Measurements from ENCODE around the gene ELOB. TPM values are rescaled to one million over a fixed set of nuclear protein-coding genes. Genes with fewer than 3 reads are reported as not detected.

ELOB gene
- total RNA-seq, 4 donors from 2014 or later, result 216 to 970 (median 375) TPM

- no peaks in the 10 kb centered on the region for H3K9me3 ChIP-seq
- peaks cover 0 to 3% (median 0%) of the 10 kb centered on the region in 3 donors for H3K27me3 ChIP-seq
- no peaks in the 10 kb centered on the region for H3K4me1 ChIP-seq
- no peak for TF ChIP-seq POLR2A (IDR thresholded peaks at IDR 0.05)
- TF ChIP-seq CTCF (IDR thresholded peaks at IDR 0.05 in 4 of 5, conservative IDR thresholded peaks at IDR 0.05 in 1 of 5), result no peak
- H3K27ac ChIP-seq, result no peak overlapping the region
- intact Hi-C loops (cut with DNase I; ENCODE audit: low total_unique reads) (loop anchor here (10.0 kb wide), 1 partner anchor 1988 kb away; no protein-coding TSS in a partner anchor), in situ Hi-C loops (cut with MboI; ENCODE audit: low sequenced_read_pairs in 4 of 4) (no loop called here)
- DNase-seq (no peak), ATAC-seq (no peak)
- no peak overlapping the region for H3K4me3 ChIP-seq
- no peaks in the 10 kb centered on the region for H3K36me3 ChIP-seq
Observed at GRCh38 chr16:2737238-2737605, 39.9 kb downstream of the ELOB start.

- Histone ChIP-seq H3K4me1 (no peaks in the 10 kb centered on the region), H3K27me3 (peaks cover 0 to 3% (median 0%) of the 10 kb centered on the region in 3 donors), H3K27ac (no peak overlapping the region), H3K4me3 (no peak overlapping the region), H3K36me3 (no peaks in the 10 kb centered on the region), H3K9me3 (no peaks in the 10 kb centered on the region)
- in situ Hi-C loops (cut with MboI; ENCODE audit: low sequenced_read_pairs in 4 of 4) (no loop called here), intact Hi-C loops (cut with DNase I; ENCODE audit: low total_unique reads) (loop anchor here (10.0 kb wide), 1 partner anchor 1988 kb away; no protein-coding TSS in a partner anchor)
- no peak for ATAC-seq
- TF ChIP-seq CTCF (IDR thresholded peaks at IDR 0.05 in 4 of 5, conservative IDR thresholded peaks at IDR 0.05 in 1 of 5) (no peak), POLR2A (IDR thresholded peaks at IDR 0.05) (no peak)
- DNase-seq, result no peak
Observed at GRCh38 chr16:2736476-2737237, 40.4 kb downstream of the ELOB start.

GRCh38 chr16:2734844-2735515 is 42.1 kb downstream of the ELOB start:
- DNase-seq, result no peak
- in situ Hi-C loops (cut with MboI; ENCODE audit: low sequenced_read_pairs in 4 of 4), result no loop called here

GRCh38 chr16:2728034-2728433 is 49.0 kb downstream of the ELOB start:
- intact Hi-C loops (cut with DNase I; ENCODE audit: low total_unique reads) (no loop called here), in situ Hi-C loops (cut with MboI; ENCODE audit: low sequenced_read_pairs in 4 of 4) (no loop called here)
- TF ChIP-seq CTCF (IDR thresholded peaks at IDR 0.05 in 4 of 5, conservative IDR thresholded peaks at IDR 0.05 in 1 of 5) (no peak), POLR2A (IDR thresholded peaks at IDR 0.05) (no peak)

More at GRCh38 chr16:2734844-2735515, 42.1 kb downstream of the ELOB start:
- TF ChIP-seq CTCF (IDR thresholded peaks at IDR 0.05 in 4 of 5, conservative IDR thresholded peaks at IDR 0.05 in 1 of 5) (no peak), POLR2A (IDR thresholded peaks at IDR 0.05) (no peak)
- Histone ChIP-seq H3K27me3 (peaks cover 0 to 3% (median 0%) of the 10 kb centered on the region in 3 donors), H3K36me3 (no peaks in the 10 kb centered on the region), H3K4me1 (no peaks in the 10 kb centered on the region), H3K4me3 (no peak overlapping the region), H3K9me3 (no peaks in the 10 kb centered on the region), H3K27ac (no peak overlapping the region)
- intact Hi-C loops (cut with DNase I; ENCODE audit: low total_unique reads), result loop anchor here (10.0 kb wide), 1 partner anchor 1990 kb away; no protein-coding TSS in a partner anchor
- no peak for ATAC-seq

More at GRCh38 chr16:2728034-2728433, 49.0 kb downstream of the ELOB start:
- H3K27ac ChIP-seq, result no peak overlapping the region
- no peaks in the 10 kb centered on the region for H3K9me3 ChIP-seq
- H3K4me3 ChIP-seq, result no peak overlapping the region
- H3K27me3 ChIP-seq, result no peaks in the 10 kb centered on the region
- DNase-seq (no peak), ATAC-seq (no peak)
- H3K4me1 ChIP-seq, result no peaks in the 10 kb centered on the region
- no peaks in the 10 kb centered on the region for H3K36me3 ChIP-seq
